GM08714 (cell line): ENCODE results near the gene LYRM4.

Experiments used
- H3K4me3 ChIP-seq: fragments of 200-500 bp; sonication (Bioruptor generic); 2 replicates; pipeline ENCODE4 v1.5.1; 2014; ENCODE audit warnings: mild to moderate bottlenecking, low read length, inconsistent platforms
- ZNF274 ChIP-seq: IDR thresholded peaks from 2 replicates; pipeline ENCODE4 v1.6.1; 2012; ENCODE audit warnings: mild to moderate bottlenecking, low read depth, low read length

LYRM4 gene

GRCh38 chr6:5085648-5086293 lies 175.0 kb downstream of the LYRM4 start:
- no peak for TF ChIP-seq ZNF274
- H3K4me3 ChIP-seq: peak overlapping the region; percentile 41; the same call in 1 of the 2 replicates

GRCh38 chr6:5084781-5085647 lies 175.7 kb downstream of the LYRM4 start, which contains the start of gene PPP1R3G:
Gene PPP1R3G, plus strand, starts transcription at chr6:5085341. Its CDS starts 145 bp downstream, at chr6:5085486.
- peak within 1 kb of the TSS; percentile 41; the same call in 1 of the 2 replicates for H3K4me3 ChIP-seq
- no peak for TF ChIP-seq ZNF274

GRCh38 chr6:5084360-5084780 lies 176.4 kb downstream of the LYRM4 start:
- peak overlapping the region; percentile 41; the same call in 1 of the 2 replicates for H3K4me3 ChIP-seq
- no peak for TF ChIP-seq ZNF274

GRCh38 chr6:5083813-5084359 lies 176.9 kb downstream of the LYRM4 start:
- no peak overlapping the region; the same call in 1 of the 2 replicates for H3K4me3 ChIP-seq
- no peak for TF ChIP-seq ZNF274

- no peak overlapping the region for H3K4me3 ChIP-seq
- TF ChIP-seq ZNF274: no peak
Measured at GRCh38 chr6:5083307-5083583, 177.5 kb downstream of the LYRM4 start.

GRCh38 chr6:5082487-5083306 lies 178.1 kb downstream of the LYRM4 start:
- no peak for TF ChIP-seq ZNF274
- H3K4me3 ChIP-seq: no peak overlapping the region

- no peak overlapping the region for H3K4me3 ChIP-seq
- TF ChIP-seq ZNF274: no peak
Measured at GRCh38 chr6:5081955-5082354, 178.8 kb downstream of the LYRM4 start.

- TF ChIP-seq ZNF274: no peak
- no peak overlapping the region for H3K4me3 ChIP-seq
Measured at GRCh38 chr6:5081182-5081581, 179.6 kb downstream of the LYRM4 start.

- no peak for TF ChIP-seq ZNF274
- no peak overlapping the region for H3K4me3 ChIP-seq
Measured at GRCh38 chr6:5080574-5080973, 180.2 kb downstream of the LYRM4 start.

GRCh38 chr6:5079692-5080091 lies 181.1 kb downstream of the LYRM4 start:
- TF ChIP-seq ZNF274: no peak
- no peak overlapping the region for H3K4me3 ChIP-seq

- TF ChIP-seq ZNF274: no peak
Measured at GRCh38 chr6:5078121-5078669, 182.6 kb downstream of the LYRM4 start.

GRCh38 chr6:5076931-5077330 lies 183.8 kb downstream of the LYRM4 start:
- H3K4me3 ChIP-seq: no peak overlapping the region
- no peak for TF ChIP-seq ZNF274

More at GRCh38 chr6:5078121-5078669, 182.6 kb downstream of the LYRM4 start:
- H3K4me3 ChIP-seq: no peak overlapping the region

- no peak for TF ChIP-seq ZNF274
- H3K4me3 ChIP-seq: no peak overlapping the region
Measured at GRCh38 chr6:5073992-5074391, 186.8 kb downstream of the LYRM4 start.

GRCh38 chr6:5072440-5072839 lies 188.3 kb downstream of the LYRM4 start:
- H3K4me3 ChIP-seq: no peak overlapping the region
- no peak for TF ChIP-seq ZNF274

GRCh38 chr6:5071216-5071615 lies 189.5 kb downstream of the LYRM4 start:
- TF ChIP-seq ZNF274: no peak
- no peak overlapping the region for H3K4me3 ChIP-seq
